ENCODE data around the gene ADGRD2.

Gene ADGRD2

DNA sequence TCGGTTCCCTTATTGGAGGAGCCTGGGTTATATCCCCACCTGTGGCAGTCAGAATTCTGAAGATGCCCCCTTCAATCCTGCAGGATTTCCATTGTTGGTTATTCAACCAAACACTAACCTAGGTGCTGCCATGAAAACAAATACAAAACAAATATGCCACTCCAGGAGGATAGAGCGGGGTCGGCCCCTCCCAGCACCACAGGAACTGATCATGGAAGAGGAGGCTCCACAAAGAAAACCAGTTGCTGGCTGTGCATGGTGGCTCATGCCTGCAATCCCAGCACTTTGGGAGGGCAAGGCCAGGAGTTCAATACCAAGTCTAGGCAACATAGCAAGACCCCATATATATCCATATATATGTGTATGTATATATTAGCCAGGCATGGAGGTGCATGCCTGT is 13.2 kb upstream of the ADGRD2 start:
- DNase-seq: no peak

DNA sequence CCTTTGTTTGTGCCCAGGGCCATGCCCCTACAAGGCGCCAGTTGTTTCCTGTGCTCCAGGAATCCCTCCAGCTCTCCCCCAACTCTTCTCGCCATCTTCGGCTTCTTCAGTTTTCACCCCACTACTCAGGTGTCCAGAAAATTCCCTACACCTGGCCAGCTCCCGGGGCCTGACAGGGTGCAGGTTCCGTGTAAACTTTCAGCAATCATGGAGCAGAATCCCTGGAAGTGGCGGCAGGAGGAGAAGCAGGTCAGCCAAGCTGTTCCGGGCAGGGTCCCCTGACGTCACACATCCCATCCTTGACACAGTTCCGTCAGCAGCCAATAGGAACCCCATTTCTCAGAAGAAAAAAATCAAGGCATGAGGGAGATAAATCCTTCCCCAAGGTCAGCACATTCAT is 12.2 kb upstream of the ADGRD2 start:
- no peak for DNase-seq

DNA sequence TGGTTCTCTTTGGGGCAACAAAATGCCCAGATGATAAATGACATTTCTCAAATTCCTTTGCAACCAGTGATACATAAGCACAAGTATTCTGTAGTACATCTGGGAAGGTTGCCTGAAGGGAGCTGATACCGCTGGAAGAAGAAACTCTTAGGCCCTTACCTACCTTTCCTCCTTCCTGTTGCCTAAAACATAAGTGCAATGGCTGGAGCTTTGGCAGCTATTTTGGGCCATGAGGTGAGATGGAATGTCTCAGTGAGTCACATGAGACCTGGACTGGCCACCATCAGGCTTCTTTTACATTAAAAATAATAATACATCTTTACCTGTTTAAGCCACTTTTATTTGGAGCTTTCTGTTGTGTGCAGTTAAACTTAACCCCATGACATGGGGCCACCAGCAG is 11.2 kb upstream of the ADGRD2 start:
- no peak for DNase-seq

DNA sequence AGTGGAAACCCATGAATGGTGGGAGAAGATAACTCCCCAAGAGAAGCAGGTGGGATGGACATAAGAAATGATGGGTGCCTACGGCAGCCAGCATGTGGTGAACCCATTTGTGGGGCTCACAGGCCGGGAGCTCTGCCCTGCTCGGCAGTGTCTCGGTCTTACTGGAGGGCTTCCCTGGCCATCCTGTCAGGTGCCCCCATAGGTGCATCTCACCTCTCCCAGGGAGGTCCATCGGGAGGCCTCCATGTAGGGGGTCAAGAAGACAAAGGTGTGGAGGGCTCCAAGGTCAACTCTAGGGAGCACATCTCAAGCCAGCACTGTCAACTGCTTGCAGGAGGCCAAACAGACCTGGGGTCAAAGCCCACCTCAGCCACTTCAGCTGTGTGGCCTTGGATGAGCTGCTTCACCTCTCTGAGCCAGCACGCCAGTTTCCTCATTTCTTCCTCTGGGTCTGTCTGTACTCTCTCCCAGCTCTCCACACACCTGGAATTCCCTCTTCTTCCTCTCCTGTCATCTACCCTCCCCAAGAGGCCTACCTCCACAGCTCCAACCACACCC is 10.5 kb upstream of the ADGRD2 start:
- no peak for DNase-seq

DNA sequence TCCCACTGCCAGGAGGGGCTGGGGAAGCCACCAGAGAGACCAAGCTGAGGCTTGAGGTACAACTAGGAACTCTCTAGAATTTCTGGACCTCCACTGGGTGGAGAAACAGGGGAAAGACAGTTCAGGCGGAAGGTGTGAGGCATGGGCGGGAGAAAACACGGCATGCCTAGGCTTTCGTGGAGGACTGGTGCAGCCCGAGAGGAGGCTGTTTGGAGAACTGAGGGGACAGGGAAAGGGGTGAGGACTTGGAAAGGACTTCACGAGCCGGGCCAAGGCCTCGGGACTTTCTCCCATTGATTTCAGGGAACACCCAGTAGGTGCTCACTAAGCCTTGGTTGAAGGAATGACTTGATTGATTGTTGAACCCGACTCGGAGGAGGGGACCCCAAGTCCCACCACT is 9.5 kb upstream of the ADGRD2 start:
- no peak for DNase-seq

GRCh38 chr9:124441291-124441690 is 9.0 kb upstream of the ADGRD2 start:
- no peak for DNase-seq

DNA sequence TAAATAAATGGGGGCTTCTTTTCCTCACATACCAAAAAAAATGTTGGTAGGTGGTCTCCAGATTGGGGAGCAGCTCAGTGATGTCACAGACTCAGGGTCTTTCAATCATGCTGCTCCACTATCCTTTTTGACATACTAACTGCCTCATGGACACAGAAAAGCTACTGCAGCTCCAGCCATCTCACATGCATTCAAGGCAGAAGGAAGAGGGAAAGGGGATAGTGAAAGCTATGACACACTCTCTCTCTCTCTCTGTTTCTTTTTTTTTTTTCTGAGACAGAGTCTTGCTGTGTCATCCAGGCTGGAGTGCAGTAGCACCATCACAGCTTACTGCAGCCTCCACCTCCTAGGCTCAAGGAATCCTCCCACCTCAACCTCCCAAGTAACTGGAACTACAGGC is 7.9 kb upstream of the ADGRD2 start:
- DNase-seq: no peak

DNA sequence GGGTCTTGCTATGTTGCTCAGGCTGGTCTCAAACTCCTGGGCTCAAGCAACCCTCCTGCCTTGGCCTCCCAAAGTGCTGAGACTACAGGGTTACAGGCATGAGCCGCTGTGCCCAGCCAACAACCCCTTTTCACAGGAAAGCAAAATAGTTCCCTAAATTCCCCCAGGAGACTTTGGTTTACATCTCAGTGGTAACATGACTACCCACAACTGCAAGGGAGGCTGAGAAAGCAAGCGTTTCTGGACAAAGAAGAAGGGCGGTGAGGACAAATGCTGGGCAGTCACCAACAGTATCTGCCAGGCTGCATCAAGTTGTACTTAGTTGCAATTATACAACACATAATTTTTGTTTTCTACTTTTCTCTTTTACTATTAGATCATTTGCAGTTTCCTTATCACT is 7.4 kb upstream of the ADGRD2 start:
- DNase-seq: no peak

- DNase-seq: no peak
Measured at GRCh38 chr9:124443625-124444024, 6.6 kb upstream of the ADGRD2 start.

- DNase-seq: no peak
Measured at GRCh38 chr9:124444166-124444565, 6.1 kb upstream of the ADGRD2 start.

- no peak for DNase-seq
Measured at GRCh38 chr9:124447297-124447661, 3.0 kb upstream of the ADGRD2 start.

GRCh38 chr9:124448019-124448418 is 2.2 kb upstream of the ADGRD2 start:
- DNase-seq: no peak

GRCh38 chr9:124449381-124450151 is 685 bp upstream of the ADGRD2 start:
- DNase-seq: no peak

DNA sequence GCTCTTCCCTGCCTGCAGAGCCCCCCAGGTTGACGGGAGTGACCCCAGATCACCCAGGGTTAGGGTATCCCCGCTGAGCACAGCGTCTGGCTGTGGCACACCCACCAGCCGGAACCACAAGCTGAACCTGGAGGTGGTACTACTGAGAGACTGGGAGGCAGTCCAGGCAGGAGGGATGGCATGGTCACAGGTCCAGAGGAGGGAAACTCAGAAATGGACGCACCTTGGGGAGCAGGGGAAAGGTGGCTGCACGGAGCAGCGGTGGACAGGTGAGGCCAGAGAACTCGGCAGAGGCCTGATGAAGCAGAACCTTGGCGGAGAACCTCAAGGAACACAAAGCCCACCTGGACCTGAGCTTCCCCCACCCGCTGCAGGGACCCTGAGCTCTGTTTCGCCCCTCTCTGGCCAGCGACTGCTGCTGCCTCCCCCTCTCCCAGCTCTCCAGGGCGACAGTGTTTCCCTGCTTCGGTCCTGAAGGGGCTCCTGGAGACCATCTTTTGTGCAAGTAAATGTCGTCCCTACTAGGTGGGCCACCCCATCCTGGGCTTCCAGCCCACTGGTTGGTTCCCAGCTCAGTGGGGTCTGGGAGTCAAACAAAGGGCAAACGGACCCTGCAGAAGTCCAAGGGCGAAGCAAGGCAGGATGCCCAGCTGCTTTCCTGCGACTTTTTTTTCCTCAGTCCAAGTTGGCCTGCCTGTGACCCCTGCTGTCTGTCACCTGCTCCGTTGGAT is 845 bp downstream of the ADGRD2 start:
- DNase-seq: no peak

DNA sequence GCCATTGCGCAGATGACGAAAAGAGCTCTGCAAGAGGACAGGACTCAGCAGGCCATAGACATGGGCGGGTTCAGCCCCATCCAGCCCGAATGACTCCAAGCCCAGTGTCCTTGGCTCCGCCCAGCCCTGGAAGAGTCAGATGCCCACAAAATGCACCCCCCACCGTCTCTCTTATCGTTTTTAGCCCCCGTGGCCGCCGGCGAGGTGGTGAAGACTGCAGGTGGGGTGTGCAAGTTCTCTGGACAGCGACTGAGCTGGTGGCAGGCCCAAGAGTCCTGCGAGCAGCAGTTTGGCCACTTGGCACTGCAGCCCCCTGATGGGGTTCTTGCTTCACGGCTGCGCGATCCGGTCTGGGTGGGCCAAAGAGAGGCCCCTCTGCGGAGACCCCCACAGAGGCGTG is 2.1 kb downstream of the ADGRD2 start:
- no peak for DNase-seq

DNA sequence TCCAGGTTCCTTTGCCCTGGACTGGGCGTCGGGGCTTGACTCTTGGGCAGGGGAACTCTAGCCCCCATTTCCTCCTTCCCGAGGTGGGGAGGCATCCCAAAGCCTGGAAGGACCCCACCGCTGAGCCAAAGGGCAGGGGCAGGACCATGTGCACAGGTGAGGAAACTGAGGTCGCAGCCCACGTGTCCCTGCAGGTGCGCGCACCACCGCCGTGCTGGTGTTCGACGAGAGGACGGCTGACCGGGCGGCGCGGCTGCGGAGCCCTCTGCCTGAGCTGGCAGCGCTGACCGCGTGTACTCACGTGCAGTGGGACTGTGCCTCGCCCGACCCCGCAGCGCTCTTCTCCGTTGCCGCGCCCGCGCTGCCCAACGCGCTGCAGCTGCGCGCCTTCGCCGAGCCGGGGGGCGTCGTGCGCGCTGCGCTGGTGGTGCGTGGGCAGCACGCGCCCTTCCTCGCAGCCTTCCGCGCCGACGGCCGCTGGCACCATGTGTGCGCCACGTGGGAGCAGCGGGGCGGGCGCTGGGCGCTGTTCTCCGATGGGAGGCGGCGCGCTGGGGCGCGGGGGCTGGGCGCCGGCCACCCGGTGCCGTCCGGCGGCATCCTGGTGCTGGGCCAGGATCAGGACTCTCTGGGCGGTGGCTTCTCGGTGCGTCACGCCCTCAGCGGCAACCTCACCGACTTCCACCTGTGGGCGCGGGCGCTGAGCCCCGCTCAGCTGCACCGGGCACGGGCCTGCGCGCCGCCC is 2.8 kb downstream of the ADGRD2 start:
- no peak for DNase-seq

GRCh38 chr9:124453586-124454191 is 3.4 kb downstream of the ADGRD2 start:
- no peak for DNase-seq

GRCh38 chr9:124454296-124454695 is 4.0 kb downstream of the ADGRD2 start:
- DNase-seq: no peak

- no peak for DNase-seq
Measured at GRCh38 chr9:124454791-124455443, 4.7 kb downstream of the ADGRD2 start.

DNA sequence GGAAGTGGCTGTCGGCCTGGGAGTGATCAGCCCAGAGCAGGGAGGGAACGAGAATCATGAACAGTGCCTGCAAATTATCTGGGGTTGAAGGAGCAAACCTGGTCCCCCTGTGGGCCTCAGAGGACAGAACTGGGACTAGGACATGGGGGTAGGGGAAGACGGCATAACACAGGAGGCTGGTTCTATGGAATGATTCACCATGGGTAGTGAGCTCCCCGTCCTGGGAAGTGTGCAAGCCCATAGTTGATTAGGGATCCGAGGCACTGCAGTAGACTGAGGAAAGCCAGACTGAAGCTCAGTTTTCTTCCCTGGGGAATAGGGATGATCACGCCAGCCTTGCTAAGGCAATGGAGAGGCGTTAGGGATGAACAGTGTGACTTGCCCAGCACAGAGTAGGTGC is 5.6 kb downstream of the ADGRD2 start:
- DNase-seq: no peak

GRCh38 chr9:124456341-124457078 is 6.3 kb downstream of the ADGRD2 start:
- DNase-seq: no peak

Measured in activated CD4-positive, alpha-beta T cell treated with anti-CD3 and anti-CD28 coated beads, Interleukin-2, amount 50 U/mL, for 1 hour (primary cell).